Measurements from ENCODE around the gene DIP2B. TPM values are rescaled to one million over a fixed set of nuclear protein-coding genes. Genes with fewer than 3 reads are reported as not detected.

DIP2B gene
- total RNA-seq, 2 experiments from 2014 or later = 21.4 to 22.5 TPM

DNA sequence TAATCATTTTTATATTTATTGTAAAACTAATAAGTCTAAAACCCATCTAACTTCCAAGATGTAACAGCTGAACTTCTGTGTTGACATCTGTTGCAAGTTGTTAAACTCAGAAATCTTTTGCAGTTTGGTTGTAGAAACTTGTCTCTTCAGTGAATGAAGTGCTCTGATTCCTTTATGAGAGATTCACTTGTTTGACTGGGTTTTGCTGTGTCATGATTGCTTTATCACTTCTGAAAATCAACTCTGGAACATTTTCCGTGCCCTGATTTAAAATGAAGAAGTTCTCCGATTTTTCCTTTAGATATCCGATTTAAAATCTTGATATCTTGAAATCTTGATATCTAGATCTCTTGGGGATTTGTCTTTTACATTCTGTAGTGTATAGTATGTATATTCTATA is 65.1 kb downstream of the DIP2B start:
- Mint-ChIP-seq H3K4me1 (peaks cover 38% of the 10 kb centered on the region), H3K9me3 (no peaks in the 10 kb centered on the region), H3K4me3 (no peak overlapping the region), H3K36me3 (peaks cover 4% of the 10 kb centered on the region), H3K27ac (no peak overlapping the region), H3K27me3 (no peaks in the 10 kb centered on the region)
- no peak for DNase-seq

DNA sequence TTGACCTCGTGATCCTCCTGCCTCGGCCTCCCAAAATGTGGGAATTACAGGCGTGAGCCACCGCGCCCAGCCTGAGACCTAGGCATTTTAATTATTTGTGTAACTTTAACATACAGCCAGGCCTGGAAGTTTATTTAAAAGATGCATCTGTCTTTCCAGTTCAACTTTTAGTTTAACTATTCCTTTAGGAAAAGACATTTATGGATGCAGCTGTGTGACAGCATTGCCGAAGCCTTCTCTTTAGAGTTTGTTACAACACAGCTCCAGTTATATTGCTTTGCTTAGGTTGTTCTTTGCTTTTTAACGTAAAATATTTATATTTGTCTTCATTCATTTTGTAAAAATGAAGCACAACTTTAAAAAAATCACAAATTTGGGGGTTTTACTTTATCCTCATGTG is 67.0 kb downstream of the DIP2B start:
- Mint-ChIP-seq H3K4me3 (no peak overlapping the region), H3K4me1 (peaks cover 28% of the 10 kb centered on the region), H3K36me3 (peaks cover 4% of the 10 kb centered on the region), H3K9me3 (no peaks in the 10 kb centered on the region), H3K27ac (no peak overlapping the region), H3K27me3 (no peaks in the 10 kb centered on the region)
- no peak for DNase-seq

DNA sequence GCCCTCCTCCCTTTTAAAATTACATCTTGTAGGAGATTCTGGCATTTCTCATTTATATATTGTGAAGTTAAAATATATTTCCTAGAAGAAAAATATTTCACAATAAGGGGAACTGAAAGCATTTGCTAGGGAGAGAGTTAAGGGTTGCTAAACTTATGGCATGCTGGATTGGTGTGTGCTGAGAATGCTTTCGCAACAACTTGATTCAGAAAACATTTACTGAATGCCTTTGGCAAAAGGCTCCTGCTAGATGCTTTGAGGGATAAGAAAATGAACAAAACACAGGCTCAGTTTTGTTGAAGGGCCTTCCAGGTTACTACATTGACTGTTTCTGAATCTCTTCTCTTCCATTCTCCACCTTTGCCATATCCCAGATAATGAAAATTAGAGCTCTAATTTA is 67.5 kb downstream of the DIP2B start:
- Mint-ChIP-seq H3K4me3 (no peak overlapping the region), H3K36me3 (peaks cover 4% of the 10 kb centered on the region), H3K27ac (no peak overlapping the region), H3K4me1 (peaks cover 24% of the 10 kb centered on the region), H3K9me3 (no peaks in the 10 kb centered on the region), H3K27me3 (no peaks in the 10 kb centered on the region)
- no peak for DNase-seq

DNA sequence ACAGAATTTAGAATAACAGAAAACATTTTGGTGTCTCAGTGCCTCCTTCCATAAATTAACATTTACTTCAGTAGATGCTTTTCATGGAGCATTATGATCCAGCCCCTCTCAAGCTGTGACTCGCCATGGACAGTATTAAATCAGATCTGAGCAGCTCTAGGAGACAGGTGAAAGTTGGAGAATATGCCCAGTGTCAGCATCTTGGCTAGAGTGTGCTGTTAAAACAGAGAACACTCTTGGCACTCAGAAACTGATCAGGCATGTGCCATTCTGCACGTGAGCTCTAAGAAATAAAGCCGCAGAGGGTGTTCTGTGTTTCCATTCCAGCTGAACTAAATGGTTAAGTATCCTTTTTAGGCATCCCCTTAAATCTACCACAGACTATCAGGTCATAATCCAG is 68.0 kb downstream of the DIP2B start:
- peaks cover 25% of the 10 kb centered on the region for H3K4me1 Mint-ChIP-seq
- DNase-seq = no peak
- H3K36me3 Mint-ChIP-seq = peaks cover 3% of the 10 kb centered on the region
- H3K4me3 Mint-ChIP-seq = no peak overlapping the region
- H3K9me3 Mint-ChIP-seq = no peaks in the 10 kb centered on the region
- H3K27ac Mint-ChIP-seq = no peak overlapping the region
- no peaks in the 10 kb centered on the region for H3K27me3 Mint-ChIP-seq

DNA sequence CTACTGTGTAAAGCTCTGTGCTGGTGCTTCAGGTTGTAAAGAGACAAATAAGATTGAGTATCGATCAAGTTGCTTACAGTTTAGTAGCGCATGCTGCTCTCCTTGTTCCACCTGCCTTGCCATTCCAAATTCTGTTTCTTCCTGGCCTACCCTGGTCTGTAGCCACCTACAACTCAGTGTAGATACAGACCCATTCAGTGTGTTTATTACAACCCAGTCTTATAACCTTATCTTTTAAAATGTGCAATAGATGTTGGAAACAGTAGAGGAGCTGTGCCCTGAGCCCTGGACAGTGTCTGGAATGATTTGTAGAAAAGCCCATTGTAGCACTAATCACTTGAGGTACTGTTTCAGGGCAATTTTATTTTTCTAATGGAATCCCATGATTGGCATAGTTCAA is 68.5 kb downstream of the DIP2B start:
- H3K27ac Mint-ChIP-seq = no peak overlapping the region
- no peak for DNase-seq
- no peak overlapping the region for H3K4me3 Mint-ChIP-seq
- H3K4me1 Mint-ChIP-seq = peaks cover 23% of the 10 kb centered on the region
- H3K36me3 Mint-ChIP-seq = no peaks in the 10 kb centered on the region
- no peaks in the 10 kb centered on the region for H3K27me3 Mint-ChIP-seq
- H3K9me3 Mint-ChIP-seq = no peaks in the 10 kb centered on the region

DNA sequence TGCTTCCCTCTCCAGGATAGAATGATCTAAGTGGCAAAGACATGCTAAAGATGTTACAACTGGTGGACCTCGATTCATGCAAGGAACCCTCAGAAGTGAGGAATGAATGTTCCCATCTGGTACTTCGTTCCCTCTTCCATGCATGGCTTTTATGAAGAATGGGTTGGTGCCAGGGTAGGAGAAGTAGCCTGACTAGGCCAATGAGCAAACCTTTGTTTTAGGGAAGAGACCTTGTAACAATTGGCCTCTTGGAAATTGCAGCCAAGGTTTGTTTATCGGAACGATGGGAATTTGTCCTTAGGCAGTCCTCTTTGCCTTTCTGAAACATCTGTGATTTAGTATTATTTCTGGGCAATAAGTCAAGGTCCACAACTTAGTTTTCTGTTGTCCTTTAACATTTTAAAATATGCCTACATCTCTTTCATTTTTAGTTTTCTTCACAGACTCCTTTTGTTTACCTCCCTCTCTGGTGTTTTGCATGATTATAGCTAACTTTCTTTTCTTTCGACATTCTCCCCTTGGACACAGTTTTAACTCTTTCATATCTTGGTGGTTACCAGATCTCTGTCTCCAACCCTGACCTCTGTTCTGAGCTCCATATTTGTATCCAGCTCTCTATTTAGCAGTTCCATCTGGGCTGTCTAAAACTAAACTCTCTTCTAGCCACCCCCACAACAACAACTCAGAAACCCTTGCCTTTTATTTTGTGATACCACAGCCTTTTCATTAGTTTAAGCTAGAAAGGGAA is 70.0 kb downstream of the DIP2B start:
- Mint-ChIP-seq H3K9me3 (no peaks in the 10 kb centered on the region), H3K27ac (no peak overlapping the region), H3K4me3 (no peak overlapping the region), H3K27me3 (no peaks in the 10 kb centered on the region), H3K4me1 (peaks cover 18% of the 10 kb centered on the region), H3K36me3 (no peaks in the 10 kb centered on the region)
- no peak for DNase-seq

DNA sequence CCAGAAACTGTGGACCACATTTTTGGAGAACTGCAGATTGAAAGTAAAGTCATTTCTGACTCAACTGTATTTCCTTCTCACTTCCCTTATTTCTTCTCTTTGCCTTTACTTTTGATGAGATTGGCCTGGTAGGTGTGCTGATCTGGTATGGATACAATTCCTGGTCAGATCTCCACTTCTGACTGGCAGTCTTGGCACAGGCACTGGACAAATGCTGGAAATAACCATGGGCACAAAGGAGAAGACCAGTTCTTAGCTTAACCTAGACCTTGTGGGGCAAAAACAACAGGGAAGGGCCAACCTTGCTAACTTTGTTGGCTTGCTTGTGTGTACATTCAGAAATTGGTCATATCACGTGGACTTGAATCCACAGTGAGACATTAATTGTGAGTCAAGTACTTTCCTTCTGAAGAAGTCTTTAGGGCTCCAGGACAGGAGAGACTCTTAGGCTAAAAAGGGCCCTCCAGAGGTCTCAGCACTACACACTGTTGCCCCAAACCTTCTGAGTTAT is 75.0 kb downstream of the DIP2B start:
- H3K27ac Mint-ChIP-seq = no peak overlapping the region
- no peak overlapping the region for H3K4me3 Mint-ChIP-seq
- H3K36me3 Mint-ChIP-seq = peaks cover 2% of the 10 kb centered on the region
- no peaks in the 10 kb centered on the region for H3K9me3 Mint-ChIP-seq
- no peak for DNase-seq
- H3K4me1 Mint-ChIP-seq = peaks cover 17% of the 10 kb centered on the region
- H3K27me3 Mint-ChIP-seq = no peaks in the 10 kb centered on the region

DNA sequence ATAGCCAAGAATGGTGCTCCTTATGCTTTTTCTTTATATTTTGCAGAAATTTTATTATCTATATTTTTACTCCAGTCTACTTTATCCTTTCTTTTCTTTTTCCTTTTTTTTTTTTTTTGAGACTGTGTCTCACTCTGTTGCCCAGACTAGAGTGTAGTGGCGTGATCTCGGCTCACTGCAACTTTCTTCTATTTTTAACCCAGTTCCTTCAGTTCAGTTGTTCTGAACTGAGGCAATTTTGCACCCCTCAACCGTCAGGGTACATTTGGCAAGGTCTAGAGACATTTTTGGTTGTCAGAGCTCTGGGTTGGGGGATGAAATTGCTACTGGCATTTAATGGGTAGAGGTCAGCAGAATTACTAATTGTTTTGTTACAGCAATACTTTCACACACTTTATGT is 75.7 kb downstream of the DIP2B start:
- no peaks in the 10 kb centered on the region for H3K9me3 Mint-ChIP-seq
- H3K27me3 Mint-ChIP-seq = no peaks in the 10 kb centered on the region
- H3K4me1 Mint-ChIP-seq = peaks cover 15% of the 10 kb centered on the region
- no peak overlapping the region for H3K4me3 Mint-ChIP-seq
- H3K36me3 Mint-ChIP-seq = peaks cover 2% of the 10 kb centered on the region
- H3K27ac Mint-ChIP-seq = no peak overlapping the region
- no peak for DNase-seq

DNA sequence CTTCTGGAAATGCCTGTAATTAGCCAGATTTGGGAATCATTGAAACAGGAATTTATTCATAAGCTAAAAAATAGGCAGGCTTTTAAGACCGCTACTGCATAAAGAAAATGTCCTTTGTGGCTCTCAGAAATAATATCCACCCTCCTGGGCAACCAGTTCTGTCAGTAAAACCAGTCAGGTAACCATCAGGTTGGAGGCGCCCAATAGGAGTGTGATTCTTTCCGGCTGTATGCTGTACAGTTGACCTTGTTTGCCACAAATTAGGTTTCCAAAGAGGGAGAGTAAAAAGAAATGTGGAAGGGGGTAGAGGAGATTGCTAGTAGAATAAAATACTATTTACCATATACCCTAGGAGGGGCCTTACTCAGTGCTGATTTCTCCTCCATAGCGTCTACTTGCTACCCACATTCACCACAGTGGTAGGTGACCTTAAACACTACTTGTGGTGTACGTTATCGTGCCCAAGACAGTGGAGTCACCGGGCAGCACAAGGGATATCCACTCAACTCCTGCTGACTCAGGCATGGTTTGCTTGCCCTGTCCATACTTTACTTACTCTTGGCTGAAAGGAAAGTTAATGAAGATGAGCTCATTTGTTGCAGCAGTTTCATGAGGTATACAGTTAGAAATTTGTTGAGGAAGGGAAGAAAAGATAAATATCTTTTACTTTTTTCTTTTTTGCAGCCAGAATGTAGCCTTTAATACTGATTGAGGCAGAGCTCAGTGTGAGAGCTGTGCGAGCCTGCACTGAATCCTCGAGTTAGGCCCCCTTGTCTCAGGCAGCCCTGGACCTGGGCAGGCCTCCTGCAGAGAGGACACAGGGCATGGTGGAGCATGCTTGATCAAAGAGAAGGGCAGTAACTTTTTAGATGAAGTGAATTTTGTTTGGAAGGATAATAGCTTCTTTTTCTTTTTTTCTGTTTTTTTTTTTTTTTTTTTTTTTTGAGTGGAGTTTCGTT is 76.7 kb downstream of the DIP2B start:
- Mint-ChIP-seq H3K4me1 (peaks cover 15% of the 10 kb centered on the region), H3K27ac (no peak overlapping the region), H3K27me3 (no peaks in the 10 kb centered on the region)

DNA sequence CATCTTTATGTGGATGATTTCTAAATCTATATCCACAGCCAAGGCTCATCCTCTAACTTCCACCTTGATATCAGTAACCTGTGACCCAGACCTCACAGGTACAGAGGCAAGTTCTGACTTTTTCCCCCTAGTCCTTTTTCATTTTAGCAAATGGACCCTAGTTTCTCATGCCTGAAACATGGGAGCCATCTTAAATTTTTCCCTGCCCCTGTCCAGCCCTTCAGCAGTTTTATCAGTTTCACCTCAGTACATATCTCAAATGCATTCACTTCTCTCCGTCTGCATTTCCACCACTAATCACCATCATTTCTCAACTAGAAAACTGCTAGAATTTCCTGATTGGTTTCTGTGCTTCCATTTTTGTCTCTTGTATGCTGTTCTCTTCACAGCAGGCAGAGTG is 79.3 kb downstream of the DIP2B start:
- no peaks in the 10 kb centered on the region for H3K9me3 Mint-ChIP-seq
- no peak for DNase-seq
- H3K4me3 Mint-ChIP-seq = no peak overlapping the region
- no peaks in the 10 kb centered on the region for H3K27me3 Mint-ChIP-seq
- peaks cover 26% of the 10 kb centered on the region for H3K4me1 Mint-ChIP-seq
- H3K36me3 Mint-ChIP-seq = peaks cover 8% of the 10 kb centered on the region
- H3K27ac Mint-ChIP-seq = no peak overlapping the region

More for the DNA sequence above, 76.7 kb downstream of the DIP2B start:
- Mint-ChIP-seq H3K36me3 (peaks cover 6% of the 10 kb centered on the region), H3K4me3 (no peak overlapping the region), H3K9me3 (no peaks in the 10 kb centered on the region)
- no peak for DNase-seq

DNA sequence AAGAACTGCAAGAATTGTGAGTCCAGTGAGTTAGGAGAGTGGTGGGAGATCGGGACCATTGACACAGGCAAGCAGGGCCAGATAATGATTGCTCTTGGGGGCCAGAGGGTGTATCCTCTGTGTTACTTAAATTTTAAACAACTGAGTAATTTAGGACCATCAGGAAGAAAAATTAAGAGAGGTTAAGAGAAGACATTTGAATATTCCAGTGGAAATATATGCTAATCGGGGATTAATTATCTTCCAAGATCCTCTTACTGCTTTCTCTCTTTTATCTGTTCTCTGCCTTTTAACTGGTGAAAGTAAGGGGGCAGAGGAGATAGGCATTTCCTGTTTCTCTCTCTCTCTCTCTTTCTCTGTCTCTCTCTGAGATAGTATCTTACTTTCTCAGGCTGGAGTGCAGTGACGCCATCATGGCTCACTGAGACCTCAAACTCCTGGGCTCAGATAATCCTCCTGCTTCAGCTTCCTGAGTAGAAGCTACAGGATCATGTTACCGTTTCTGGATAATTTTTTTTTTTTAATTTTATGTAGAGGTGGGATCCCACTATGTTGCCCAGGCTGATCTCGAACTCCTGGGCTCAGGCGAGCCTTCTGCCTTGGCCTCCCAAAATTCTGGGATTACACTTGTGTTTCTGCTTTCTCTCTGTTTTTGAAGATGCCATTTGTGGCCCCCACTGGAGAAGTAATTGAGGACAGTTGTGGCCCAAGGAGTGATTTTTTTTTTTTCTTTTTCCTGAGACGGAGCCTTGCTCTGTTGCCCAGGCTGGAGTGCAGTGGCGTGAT is 85.1 kb downstream of the DIP2B start:
- Mint-ChIP-seq H3K27ac (peak overlapping the region; percentile 59), H3K4me1 (peaks cover 23% of the 10 kb centered on the region), H3K36me3 (peaks cover 6% of the 10 kb centered on the region), H3K9me3 (no peaks in the 10 kb centered on the region), H3K27me3 (no peaks in the 10 kb centered on the region), H3K4me3 (peak overlapping the region; percentile 3)
- no peak for DNase-seq

DNA sequence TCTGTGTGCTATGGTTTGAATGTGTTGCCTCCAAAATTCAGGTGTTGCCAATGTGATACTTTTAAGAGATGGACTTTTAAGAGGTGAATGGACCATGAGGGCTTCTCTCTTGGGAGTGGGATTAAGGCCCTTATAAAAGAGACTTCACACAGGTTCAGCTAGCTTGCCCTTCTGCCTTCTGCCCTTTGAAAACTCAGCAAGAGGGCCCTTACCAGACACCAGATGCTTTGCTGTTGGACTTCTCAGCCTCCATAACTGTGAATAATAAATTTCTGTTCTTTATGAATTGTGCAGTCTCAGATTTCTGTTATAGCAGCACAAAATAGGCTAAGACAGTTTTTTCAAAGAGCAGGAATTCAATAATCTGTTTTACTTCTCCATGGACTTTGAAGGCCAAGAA is 86.1 kb downstream of the DIP2B start:
- Mint-ChIP-seq H3K4me1 (peaks cover 23% of the 10 kb centered on the region), H3K4me3 (no peak overlapping the region), H3K27ac (no peak overlapping the region), H3K36me3 (peaks cover 4% of the 10 kb centered on the region), H3K27me3 (no peaks in the 10 kb centered on the region), H3K9me3 (no peaks in the 10 kb centered on the region)
- no peak for DNase-seq

DNA sequence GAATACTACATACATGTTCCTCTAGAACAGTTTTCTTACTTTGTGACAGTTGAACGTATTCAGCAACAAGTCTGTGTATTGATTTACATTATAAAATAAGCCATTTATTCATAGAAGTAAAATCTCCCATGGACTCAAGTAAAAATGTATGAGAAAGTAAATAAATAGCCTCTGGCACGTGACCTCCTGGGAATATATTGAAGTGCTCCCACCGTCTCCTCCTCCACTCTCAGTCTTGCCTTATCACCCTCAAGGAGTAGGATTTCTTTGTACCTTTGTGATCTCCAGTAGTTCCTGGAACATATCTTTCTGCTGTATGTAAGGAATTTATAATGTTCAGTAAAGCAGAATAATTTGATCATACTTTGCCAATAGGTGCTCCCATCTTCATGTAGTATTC is 90.9 kb downstream of the DIP2B start:
- Mint-ChIP-seq H3K4me1 (peaks cover 31% of the 10 kb centered on the region), H3K36me3 (no peaks in the 10 kb centered on the region), H3K9me3 (no peaks in the 10 kb centered on the region), H3K4me3 (no peak overlapping the region), H3K27me3 (no peaks in the 10 kb centered on the region), H3K27ac (no peak overlapping the region)
- DNase-seq = no peak

DNA sequence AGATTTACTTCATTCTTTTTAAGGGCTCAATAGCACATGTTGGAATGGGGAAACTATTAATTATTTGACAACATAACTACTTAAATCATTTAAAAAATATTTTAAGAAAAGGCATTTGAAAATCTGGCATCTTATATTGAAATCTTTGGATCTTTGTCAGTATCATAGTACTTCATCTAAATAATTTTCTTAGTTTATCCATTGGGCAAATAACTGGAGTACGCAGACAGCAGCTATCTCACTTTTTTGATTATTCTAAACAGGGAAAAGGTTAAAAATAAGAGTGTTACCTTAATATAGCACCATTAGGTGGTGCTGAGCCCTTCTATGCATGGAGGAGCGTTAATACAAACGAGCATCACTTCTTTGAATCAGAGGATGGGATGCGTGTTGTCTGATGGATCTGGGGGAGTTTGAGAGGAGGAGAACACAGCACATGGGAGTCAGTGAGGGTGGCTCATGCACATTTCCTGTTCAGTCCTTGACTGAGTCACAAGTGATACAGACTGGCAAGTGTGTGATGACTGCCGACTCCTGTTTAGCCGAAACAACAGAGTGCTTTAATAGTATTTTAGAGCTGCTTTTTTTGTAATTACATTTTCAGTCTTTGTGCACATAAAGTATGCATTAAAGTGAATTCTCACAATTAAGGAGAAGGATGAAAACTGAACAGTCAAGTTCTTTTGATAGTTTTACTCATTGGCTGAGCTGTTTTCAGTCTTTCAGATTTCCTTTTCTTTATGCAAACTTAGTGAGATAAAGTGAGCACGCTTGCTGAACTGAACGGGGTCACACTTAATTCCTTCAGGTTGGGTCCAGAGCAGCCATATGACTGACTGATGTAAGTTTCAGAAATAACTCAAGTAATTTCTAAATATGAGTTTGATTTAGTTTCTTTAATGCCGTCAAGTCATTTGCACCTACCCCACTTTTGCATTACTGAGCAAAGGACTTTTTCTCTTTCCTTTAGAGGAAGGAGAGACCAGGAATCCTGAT is 92.7 kb downstream of the DIP2B start:
- DNase-seq = peak; percentile 50
- no peaks in the 10 kb centered on the region for H3K9me3 Mint-ChIP-seq
- H3K4me3 Mint-ChIP-seq = peak overlapping the region; percentile 56
- H3K27ac Mint-ChIP-seq = peak overlapping the region; percentile 84
- H3K27me3 Mint-ChIP-seq = no peaks in the 10 kb centered on the region
- H3K36me3 Mint-ChIP-seq = peaks cover 6% of the 10 kb centered on the region
- H3K4me1 Mint-ChIP-seq = peaks cover 35% of the 10 kb centered on the region
